H1 (cell line): ENCODE data around the gene RDH11. TPM values are rescaled to one million over a fixed set of nuclear protein-coding genes. Genes with fewer than 3 reads are reported as not detected.

Source experiments
- CTCF ChIA-PET: fragments of 300-600 bp; sonication (Branson Sonifier 250); formaldehyde crosslinking; loops from one replicate; lab custom pipeline; 2021; ENCODE audit not compliant: partially characterized antibody; lab: Charles Lee
- POLR2A ChIA-PET: fragments of 300-600 bp; sonication (Branson Sonifier 250); formaldehyde crosslinking; loops from one replicate; lab custom pipeline; 2021; ENCODE audit warnings: inconsistent platforms; ENCODE audit not compliant: partially characterized antibody; lab: Charles Lee
- DNase-seq, 2 experiments: peaks; one replicate each; pipeline versions ENCODE4 v3.0.0 to v3.0.0-alpha.2; 2010 to 2022; ENCODE audit warnings: low spot score in 2 of 2, low read depth in 1 of 2, mixed read lengths in 1 of 2
- FAIRE-seq: peaks from 2 replicates; lab custom pipeline; 2011; peaks lifted over from hg19 to GRCh38; lab: Jason Lieb, UNC
- H2AFZ ChIP-seq: 2 replicates; pipeline ENCODE4 v1.8.1; 2012; ENCODE audit warnings: low read length, inconsistent platforms
- H2AK5ac ChIP-seq: 2 replicates; pipeline ENCODE4 v1.6.1; 2013; ENCODE audit warnings: low read depth, low read length
- H2BK120ac ChIP-seq: replicated peaks from 2 replicates; pipeline ENCODE3; 2013; ENCODE audit warnings: low read depth, low read length, inconsistent platforms
- H2BK12ac ChIP-seq: 2 replicates; pipeline ENCODE4 v1.6.1; 2013; ENCODE audit warnings: low read depth, low read length
- H2BK15ac ChIP-seq: 2 replicates; pipeline ENCODE4 v1.6.1; 2013; ENCODE audit warnings: low read length
- H2BK20ac ChIP-seq: 2 replicates; pipeline ENCODE4 v1.6.1; 2013; ENCODE audit warnings: low read length
- H2BK5ac ChIP-seq: 2 replicates; pipeline ENCODE4 v1.6.1; 2013; ENCODE audit warnings: low read depth, low read length
- H3K14ac ChIP-seq: 2 replicates; pipeline ENCODE4 v1.6.1; 2013; ENCODE audit warnings: inconsistent platforms; ENCODE audit not compliant: insufficient read length
- H3K18ac ChIP-seq: 2 replicates; pipeline ENCODE4 v1.6.1; 2013; ENCODE audit warnings: low read length; ENCODE audit errors: extremely low read depth
- H3K23ac ChIP-seq: 2 replicates; pipeline ENCODE4 v1.6.1; 2013; ENCODE audit warnings: inconsistent platforms; ENCODE audit not compliant: insufficient read length
- H3K23me2 ChIP-seq: 2 replicates; pipeline ENCODE4 v1.6.1; 2013; ENCODE audit warnings: low read depth, low read length
- H3K27ac ChIP-seq: 2 replicates; pipeline ENCODE4 v1.6.1; 2011; ENCODE audit warnings: low read depth, low read length, inconsistent platforms
- H3K27me3 ChIP-seq, 4 experiments: replicated peaks in 1 of 4; 1 replicate in 1 of 4; 2 replicates in 3 of 4; pipeline versions ENCODE4 v1.6.1 to v1.8.1; 2011 to 2013; ENCODE audit warnings: low read length in 3 of 4, mild to moderate bottlenecking in 3 of 4, inconsistent platforms in 2 of 4, mixed read lengths in 2 of 4, moderate library complexity in 1 of 4; ENCODE audit not compliant: control insufficient read depth in 3 of 4, insufficient read depth in 3 of 4; ENCODE audit errors: extremely low read depth in 1 of 4
- H3K36me3 ChIP-seq, 4 experiments: 2 replicates each; pipeline versions ENCODE4 v1.6.1 to v1.8.1; 2011 to 2013; ENCODE audit warnings: mild to moderate bottlenecking in 4 of 4, low read length in 3 of 4, moderate library complexity in 2 of 4, control low read depth in 1 of 4, inconsistent platforms in 1 of 4; ENCODE audit not compliant: insufficient read depth in 4 of 4, control insufficient read depth in 2 of 4
- H3K4ac ChIP-seq: replicated peaks from 2 replicates; pipeline ENCODE3; 2013; ENCODE audit warnings: low read length, low read depth, mixed read lengths, inconsistent platforms; ENCODE audit not compliant: insufficient read length
- H3K4me1 ChIP-seq, 4 experiments: replicated peaks in 1 of 4; 1 replicate in 1 of 4; 2 replicates in 3 of 4; pipeline versions ENCODE4 v1.6.1 to v1.8.1; 2011 to 2013; ENCODE audit warnings: low read length in 3 of 4, inconsistent platforms in 2 of 4, mixed read lengths in 1 of 4; ENCODE audit not compliant: insufficient read depth in 4 of 4, control insufficient read depth in 3 of 4
- H3K4me2 ChIP-seq, 2 experiments: 2 replicates each; pipeline versions ENCODE4 v1.6.1 to v1.8.1; 2011 to 2013; ENCODE audit warnings: low read depth in 2 of 2, low read length in 2 of 2, control low read depth in 1 of 2, inconsistent platforms in 1 of 2, mild to moderate bottlenecking in 1 of 2; ENCODE audit not compliant: insufficient read depth in 1 of 2
- H3K4me3 ChIP-seq, 4 experiments: fragments of 200-600, 300-600 bp in 1 of 4; sonication (generic), shearing (Covaris generic), sonication (Bioruptor Twin) in 1 of 4; 2 replicates each; pipeline versions ENCODE4 v1.5.1 to v1.8.1; 2011 to 2016; ENCODE audit warnings: low read length in 4 of 4, low read depth in 3 of 4, control low read depth in 2 of 4, inconsistent platforms in 2 of 4, mild to moderate bottlenecking in 2 of 4, mixed read lengths in 1 of 4, moderate library complexity in 1 of 4; ENCODE audit not compliant: insufficient read depth in 2 of 4; ENCODE audit errors: extremely low read depth in 1 of 4
- H3K56ac ChIP-seq: replicated peaks from 2 replicates; pipeline ENCODE3; 2013; ENCODE audit warnings: low read depth, mild to moderate bottlenecking, mixed read lengths, low read length, inconsistent platforms; ENCODE audit not compliant: insufficient read length
- H3K79me1 ChIP-seq: 2 replicates; pipeline ENCODE4 v1.6.1; 2013; ENCODE audit warnings: low read depth, low read length, control low read depth
- H3K79me2 ChIP-seq, 2 experiments: 2 replicates each; pipeline versions ENCODE4 v1.6.1 to v1.8.1; 2012 to 2013; ENCODE audit warnings: low read length in 2 of 2, mild to moderate bottlenecking in 2 of 2, inconsistent platforms in 1 of 2; ENCODE audit not compliant: insufficient read depth in 2 of 2, control insufficient read depth in 1 of 2
- H3K9ac ChIP-seq, 4 experiments: replicated peaks in 1 of 4; 1 replicate in 1 of 4; 2 replicates in 3 of 4; pipeline versions ENCODE4 v1.6.1 to v1.8.1; 2011 to 2013; ENCODE audit warnings: low read depth in 3 of 4, low read length in 3 of 4, control low read depth in 2 of 4, mild to moderate bottlenecking in 2 of 4, moderate library complexity in 2 of 4, inconsistent platforms in 1 of 4; ENCODE audit errors: extremely low read depth in 1 of 4
- H3K9me3 ChIP-seq, 2 experiments: 2 replicates each; pipeline versions ENCODE4 v1.6.1 to v1.8.1; 2012 to 2013; ENCODE audit warnings: mild to moderate bottlenecking in 2 of 2, moderate library complexity in 2 of 2, control low read depth in 1 of 2, inconsistent platforms in 1 of 2, low read depth in 1 of 2, low read length in 1 of 2, mixed read lengths in 1 of 2; ENCODE audit not compliant: insufficient read depth in 2 of 2
- H4K20me1 ChIP-seq, 2 experiments: replicated peaks in 1 of 2; 2 replicates each; pipeline versions ENCODE3 to v1.8.1; 2011 to 2013; ENCODE audit warnings: inconsistent platforms in 2 of 2, low read length in 2 of 2, mild to moderate bottlenecking in 1 of 2; ENCODE audit not compliant: insufficient read depth in 2 of 2, control insufficient read depth in 1 of 2
- H4K5ac ChIP-seq: 2 replicates; pipeline ENCODE4 v1.6.1; 2013; ENCODE audit warnings: low read length, low read depth, mixed read lengths, inconsistent platforms; ENCODE audit not compliant: insufficient read length
- H4K8ac ChIP-seq: 2 replicates; pipeline ENCODE4 v1.8.0; 2013; ENCODE audit warnings: mild to moderate bottlenecking, moderate library complexity, low read length, inconsistent platforms; ENCODE audit not compliant: insufficient read depth; ENCODE audit errors: extremely low read depth
- H4K91ac ChIP-seq: replicated peaks from 2 replicates; pipeline ENCODE3; 2013; ENCODE audit warnings: low read length, mixed read lengths, inconsistent platforms; ENCODE audit not compliant: insufficient read length
- CBX5 ChIP-seq: fragments of 300-800, 300-1000 bp; sonication (generic); IDR thresholded peaks from 2 replicates; pipeline ENCODE4 v1.7.1; 2016; ENCODE audit warnings: antibody characterized with exemption, low read length, low read depth
- CBX8 ChIP-seq: fragments of 300-800, 300-1000 bp; sonication (generic); IDR thresholded peaks from 2 replicates; pipeline ENCODE4 v1.7.1; 2016; ENCODE audit warnings: low read depth, low read length, borderline replicate concordance
- CHD2 ChIP-seq: IDR thresholded peaks from 2 replicates; pipeline ENCODE4 v1.6.1; 2012; ENCODE audit warnings: low read length, improper control_type of control experiment
- EGR1 ChIP-seq: IDR thresholded peaks from 2 replicates; pipeline ENCODE4 v1.6.1; 2011; ENCODE audit warnings: low read depth, low read length, borderline replicate concordance
- NANOG ChIP-seq: IDR thresholded peaks from 2 replicates; pipeline ENCODE4 v1.6.1; 2011; ENCODE audit warnings: low read length, low read depth, mild to moderate bottlenecking, inconsistent platforms; ENCODE audit not compliant: insufficient read depth, poor library complexity, severe bottlenecking
- POU5F1 ChIP-seq: IDR thresholded peaks from 2 replicates; pipeline ENCODE4 v1.6.1; 2011; ENCODE audit warnings: low read depth, mild to moderate bottlenecking, low read length, moderate library complexity
- SIX5 ChIP-seq: IDR thresholded peaks from 2 replicates; pipeline ENCODE4 v1.6.1; 2011; ENCODE audit warnings: mild to moderate bottlenecking, low read depth, low read length
- SRF ChIP-seq: IDR thresholded peaks from 2 replicates; pipeline ENCODE4 v1.6.1; 2011; ENCODE audit warnings: mild to moderate bottlenecking, low read depth, low read length, moderate library complexity
- TCF12 ChIP-seq: IDR thresholded peaks from 2 replicates; pipeline ENCODE4 v1.6.1; 2011; ENCODE audit warnings: low read depth, mild to moderate bottlenecking, low read length
- TEAD4 ChIP-seq: IDR thresholded peaks from 2 replicates; pipeline ENCODE4 v1.6.1; 2012; ENCODE audit warnings: low read depth, low read length, inconsistent platforms, mixed read lengths
- YY1 ChIP-seq: IDR thresholded peaks from 2 replicates; pipeline ENCODE4 v1.6.1; 2011; ENCODE audit warnings: low read depth, mild to moderate bottlenecking, low read length
- WGBS, 2 experiments: shearing (Covaris generic) in 1 of 2; methylation state at CpG; one replicate each; pipeline versions ENCODE4 v1.1.6 to v1.1.7; 2013 to 2015; ENCODE audit warnings: low lambda C conversion rate in 2 of 2, mixed read lengths in 2 of 2, inconsistent platforms in 1 of 2, low coverage in 1 of 2, missing lambda C conversion rate in 1 of 2; ENCODE audit not compliant: insufficient replicate concordance in 2 of 2, insufficient coverage in 1 of 2, insufficient read length in 1 of 2; ENCODE audit errors: extremely low coverage in 1 of 2, missing lambda C conversion rate in 1 of 2; 5-methylcytosine and 5-hydroxymethylcytosine counted together
- polyA plus RNA-seq, 7 experiments: library from polyadenylated mRNA; depleted of rRNA in 3 of 7; stranded (reverse) in 5 of 7; unstranded in 2 of 7; fragments of >200 nt in 5 of 7; fragments of 200-250 nt in 2 of 7; gene quantifications; 1 replicate in 5 of 7; 2 replicates in 1 of 7; 4 replicates in 1 of 7; pipeline versions ENCODE4 v1.2.1 to v1.2.3, GENCODE V29; 2011 to 2013; ENCODE audit warnings: missing spikeins in 2 of 7, mixed read lengths in 2 of 7
- total RNA-seq: library from RNA; stranded (reverse); fragmentation: NEBNext Ultra II Directional; extraction: Animal tissue kit (Norgen Biotek cat#: 25700); gene quantifications from 2 replicates; pipeline ENCODE4 v1.2.1, GENCODE V29; 2021

Gene RDH11
- total and polyA plus RNA-seq, 2 of the 8 experiments (the other 6 are each of a cell fraction or from before 2014, with no cell fraction given): 104 to 117 TPM

GRCh38 chr14:67738740-67739504 is 43.4 kb upstream of the RDH11 start:
- no peak overlapping the region for H3K9ac ChIP-seq
- no peak for TF ChIP-seq NANOG
- TF ChIP-seq POU5F1: no peak
- no peak for TF ChIP-seq CHD2
- TF ChIP-seq YY1: no peak
- TF ChIP-seq CBX5: no peak
- TF ChIP-seq CBX8: no peak
- no peak for TF ChIP-seq EGR1
- no peak for TF ChIP-seq TCF12
- no peak for TF ChIP-seq TEAD4
- no peak for TF ChIP-seq SRF
- no peak for TF ChIP-seq SIX5
- no peak overlapping the region; the same call in 1 of the 2 replicates for H2BK12ac ChIP-seq
- H3K4me2 ChIP-seq: no peak overlapping the region
- H2AFZ ChIP-seq: no peak overlapping the region
- no peaks in the 10 kb centered on the region for H3K27me3 ChIP-seq
- no peak overlapping the region for H2BK120ac ChIP-seq
- no peak overlapping the region for H3K56ac ChIP-seq
- H3K4me3 ChIP-seq: no peak overlapping the region
- H3K4me1 ChIP-seq: no peaks in the 10 kb centered on the region
- no peak overlapping the region; the same call in 1 of the 2 replicates for H4K8ac ChIP-seq
- ChIA-PET POLR2A (interaction anchor here (0.8 to 1.3 kb wide), 3 partner anchors 10 to 78 kb away, joined by 3 to 4 read pairs (median 4); partner anchors contain the start of gene ZFYVE26), CTCF (interaction anchor here (0.6 to 1.2 kb wide), 3 partner anchors 34 to 195 kb away, joined by 3 to 6 read pairs (median 3); no protein-coding TSS in a partner anchor)
- no peak overlapping the region for H3K14ac ChIP-seq
- H3K9me3 ChIP-seq: no peaks in the 10 kb centered on the region
- no peak overlapping the region for H2BK15ac ChIP-seq
- WGBS, 2 experiments: 85% methylated on average over 12 of the region's 12 CpGs; no CpG with 5 or more reads in 1 of the 2 experiments
- no peak overlapping the region for H3K23ac ChIP-seq
- no peaks in the 10 kb centered on the region for H3K36me3 ChIP-seq
- H4K5ac ChIP-seq: no peak overlapping the region
- no peak overlapping the region for H3K18ac ChIP-seq
- no peak overlapping the region for H2BK5ac ChIP-seq
- H2AK5ac ChIP-seq: no peak overlapping the region
- DNase-seq (no peak), FAIRE-seq (no peak)
- no peak overlapping the region for H4K91ac ChIP-seq
- H3K23me2 ChIP-seq: no peaks in the 10 kb centered on the region
- no peak overlapping the region for H3K4ac ChIP-seq
- H3K79me2 ChIP-seq: no peaks in the 10 kb centered on the region
- no peaks in the 10 kb centered on the region for H4K20me1 ChIP-seq
- no peak overlapping the region for H3K27ac ChIP-seq
- no peak overlapping the region for H2BK20ac ChIP-seq
- H3K79me1 ChIP-seq: no peaks in the 10 kb centered on the region
